ENCODE measurements around the gene KLK6. TPM values are rescaled to one million over a fixed set of nuclear protein-coding genes. Genes with fewer than 3 reads are reported as not detected.
"Not testable (repeated sequence)": the region's sequence is repeated elsewhere in the genome, so short reads cannot be mapped to it uniquely, and the experiment has no call there.

KLK6 gene
- total and polyA plus RNA-seq, 2 experiments from 2014 or later = not detected

DNA sequence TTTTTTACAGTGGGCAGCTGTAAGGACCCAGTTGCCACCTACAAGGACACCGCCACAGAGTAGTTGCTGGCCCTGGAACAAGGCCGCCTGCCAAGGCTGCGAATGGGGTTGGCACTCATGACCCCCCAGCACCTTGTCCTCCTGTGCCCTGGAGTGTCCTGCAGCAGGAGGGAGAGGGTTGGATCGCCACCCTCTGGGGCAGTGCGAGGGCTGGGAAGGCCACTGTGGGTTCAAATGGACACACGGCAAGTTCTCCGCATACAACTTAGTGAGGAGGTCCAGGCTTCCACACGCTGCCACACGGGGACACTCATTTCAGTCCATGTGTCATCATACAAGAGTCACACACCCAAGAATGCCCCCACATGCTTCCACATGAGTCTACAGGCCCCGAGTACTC, 31.0 kb upstream of the KLK6 start:
- in situ Hi-C loops (cut with MboI) = no loop called here
- TF ChIP-seq EZH2 (IDR thresholded peaks at IDR 0.05; ENCODE audit: insufficient read depth, poor library complexity, severe bottlenecking) = no peak
- TF ChIP-seq EZH2phosphoT487 (IDR thresholded peaks at IDR 0.05; ENCODE audit: insufficient read depth, low read depth) = no peak
- H3K9me2 ChIP-seq (ENCODE audit: insufficient read depth) = no peaks in the 10 kb centered on the region
- H3K79me2 ChIP-seq (ENCODE audit: insufficient read depth) = no peaks in the 10 kb centered on the region
- H3K4me1 ChIP-seq (ENCODE audit: insufficient read depth) = no peaks in the 10 kb centered on the region
- no peaks in the 10 kb centered on the region for H4K20me1 ChIP-seq (ENCODE audit: insufficient read depth)
- H3K4me3 ChIP-seq = no peak overlapping the region
- H3K9ac ChIP-seq = no peak overlapping the region
- H3K27ac ChIP-seq = no peak overlapping the region
- no peak for DNase-seq
- no peaks in the 10 kb centered on the region for H3K36me3 ChIP-seq (ENCODE audit: low read depth)
- H3K4me2 ChIP-seq (ENCODE audit: unreplicated experiment) = no peak overlapping the region
- 71 to 84% methylated on average over 8 to 10 of the region's 10 CpGs for WGBS, 2 experiments (ENCODE audit: low coverage in 1 of 2, low lambda C conversion rate in 2 of 2, missing lambda C conversion rate in 2 of 2)
- no peak overlapping the region for H2AFZ ChIP-seq
- no peaks in the 10 kb centered on the region for H3F3A ChIP-seq (ENCODE audit: insufficient read depth)
- no peaks in the 10 kb centered on the region for H3K9me3 ChIP-seq (ENCODE audit: low read depth)
- H3K27me3 ChIP-seq (replicated peaks; ENCODE audit: insufficient read depth) = no peaks in the 10 kb centered on the region

DNA sequence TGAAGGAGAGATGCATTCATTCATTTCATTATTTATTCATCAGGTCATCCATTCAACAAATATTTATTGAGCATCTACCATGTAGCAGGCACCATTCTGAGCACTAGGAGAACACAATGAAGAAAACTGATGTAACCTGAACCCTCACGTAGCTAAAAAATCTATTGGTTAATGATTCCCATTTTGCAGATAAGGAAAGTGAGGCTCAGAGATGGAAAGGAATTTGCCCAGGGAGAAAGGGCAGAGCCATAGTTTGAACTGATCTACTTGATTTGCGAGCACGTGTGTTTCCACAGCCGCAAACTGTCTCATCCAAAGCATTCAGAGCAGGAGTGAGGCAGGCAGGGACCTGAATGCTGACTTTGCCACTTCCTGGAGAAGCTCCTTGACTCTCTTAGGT, 29.3 kb upstream of the KLK6 start:
- Histone ChIP-seq H4K20me1 (ENCODE audit: insufficient read depth) (no peaks in the 10 kb centered on the region), H2AFZ (no peak overlapping the region), H3F3A (ENCODE audit: insufficient read depth) (no peaks in the 10 kb centered on the region), H3K36me3 (ENCODE audit: low read depth) (no peaks in the 10 kb centered on the region), H3K4me2 (ENCODE audit: unreplicated experiment) (no peak overlapping the region), H3K4me1 (ENCODE audit: insufficient read depth) (no peaks in the 10 kb centered on the region), H3K9me3 (ENCODE audit: low read depth) (no peaks in the 10 kb centered on the region), H3K27me3 (replicated peaks; ENCODE audit: insufficient read depth) (no peaks in the 10 kb centered on the region), H3K9ac (no peak overlapping the region), H3K27ac (no peak overlapping the region), H3K9me2 (ENCODE audit: insufficient read depth) (no peaks in the 10 kb centered on the region), H3K4me3 (no peak overlapping the region), H3K79me2 (ENCODE audit: insufficient read depth) (no peaks in the 10 kb centered on the region)
- in situ Hi-C loops (cut with MboI) = no loop called here
- 44 to 49% methylated on average over 4 of the region's 4 CpGs for WGBS, 2 experiments (ENCODE audit: low coverage in 1 of 2, low lambda C conversion rate in 2 of 2, missing lambda C conversion rate in 2 of 2)
- TF ChIP-seq EZH2phosphoT487 (IDR thresholded peaks at IDR 0.05; ENCODE audit: insufficient read depth, low read depth) = no peak
- no peak for TF ChIP-seq EZH2 (IDR thresholded peaks at IDR 0.05; ENCODE audit: insufficient read depth, poor library complexity, severe bottlenecking)
- DNase-seq = no peak

GRCh38 chr19:50998061-50998460, 28.7 kb upstream of the KLK6 start:
- Histone ChIP-seq H3K79me2 (ENCODE audit: insufficient read depth) (no peaks in the 10 kb centered on the region), H2AFZ (no peak overlapping the region), H3K27ac (no peak overlapping the region), H3K27me3 (replicated peaks; ENCODE audit: insufficient read depth) (no peaks in the 10 kb centered on the region), H3K4me3 (no peak overlapping the region), H3K4me1 (ENCODE audit: insufficient read depth) (no peaks in the 10 kb centered on the region), H3K9ac (no peak overlapping the region), H3F3A (ENCODE audit: insufficient read depth) (no peaks in the 10 kb centered on the region), H3K9me3 (ENCODE audit: low read depth) (no peaks in the 10 kb centered on the region), H3K9me2 (ENCODE audit: insufficient read depth) (no peaks in the 10 kb centered on the region), H3K4me2 (ENCODE audit: unreplicated experiment) (no peak overlapping the region), H4K20me1 (ENCODE audit: insufficient read depth) (no peaks in the 10 kb centered on the region), H3K36me3 (ENCODE audit: low read depth) (no peaks in the 10 kb centered on the region)
- no peak for DNase-seq
- WGBS, 2 experiments (ENCODE audit: low coverage in 1 of 2, low lambda C conversion rate in 2 of 2, missing lambda C conversion rate in 2 of 2) = 21 to 23% methylated on average over 5 of the region's 5 CpGs
- no peak for TF ChIP-seq EZH2 (IDR thresholded peaks at IDR 0.05; ENCODE audit: insufficient read depth, poor library complexity, severe bottlenecking)
- no peak for TF ChIP-seq EZH2phosphoT487 (IDR thresholded peaks at IDR 0.05; ENCODE audit: insufficient read depth, low read depth)
- in situ Hi-C loops (cut with MboI) = no loop called here

DNA sequence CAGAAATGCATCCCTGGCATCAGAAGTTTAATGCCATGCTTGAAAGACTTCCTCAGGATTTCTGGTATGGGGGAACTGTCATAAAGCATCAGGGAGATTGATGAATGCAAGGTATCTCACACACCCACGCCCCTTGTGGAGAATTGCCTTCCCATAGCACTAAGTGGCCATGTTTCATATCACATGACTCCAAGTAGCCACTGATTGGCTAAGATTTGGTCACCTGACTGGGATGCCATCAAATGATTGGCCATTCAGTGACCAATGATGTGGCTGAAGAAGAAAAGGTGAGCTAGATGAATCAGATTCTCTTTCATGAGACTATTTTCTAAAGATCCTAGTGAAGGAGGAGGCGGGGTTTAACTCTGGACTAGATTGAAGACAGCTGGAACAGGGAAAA, 24.7 kb upstream of the KLK6 start:
- Histone ChIP-seq H4K20me1 (ENCODE audit: insufficient read depth) (no peaks in the 10 kb centered on the region), H3K9me3 (ENCODE audit: low read depth) (no peaks in the 10 kb centered on the region), H3K4me3 (no peak overlapping the region), H3K4me2 (ENCODE audit: unreplicated experiment) (no peak overlapping the region), H3K27ac (no peak overlapping the region), H3K36me3 (ENCODE audit: low read depth) (no peaks in the 10 kb centered on the region), H3K9me2 (ENCODE audit: insufficient read depth) (no peaks in the 10 kb centered on the region), H2AFZ (no peak overlapping the region), H3K9ac (no peak overlapping the region), H3K27me3 (replicated peaks; ENCODE audit: insufficient read depth) (no peaks in the 10 kb centered on the region), H3F3A (ENCODE audit: insufficient read depth) (no peaks in the 10 kb centered on the region), H3K79me2 (ENCODE audit: insufficient read depth) (no peaks in the 10 kb centered on the region), H3K4me1 (ENCODE audit: insufficient read depth) (no peaks in the 10 kb centered on the region)
- WGBS, 2 experiments (ENCODE audit: low coverage in 1 of 2, low lambda C conversion rate in 2 of 2, missing lambda C conversion rate in 2 of 2) = 9 to 17% methylated on average over 2 of the region's 2 CpGs
- in situ Hi-C loops (cut with MboI) = no loop called here
- no peak for DNase-seq
- TF ChIP-seq EZH2phosphoT487 (IDR thresholded peaks at IDR 0.05; ENCODE audit: insufficient read depth, low read depth) (no peak), EZH2 (IDR thresholded peaks at IDR 0.05; ENCODE audit: insufficient read depth, poor library complexity, severe bottlenecking) (no peak)

DNA sequence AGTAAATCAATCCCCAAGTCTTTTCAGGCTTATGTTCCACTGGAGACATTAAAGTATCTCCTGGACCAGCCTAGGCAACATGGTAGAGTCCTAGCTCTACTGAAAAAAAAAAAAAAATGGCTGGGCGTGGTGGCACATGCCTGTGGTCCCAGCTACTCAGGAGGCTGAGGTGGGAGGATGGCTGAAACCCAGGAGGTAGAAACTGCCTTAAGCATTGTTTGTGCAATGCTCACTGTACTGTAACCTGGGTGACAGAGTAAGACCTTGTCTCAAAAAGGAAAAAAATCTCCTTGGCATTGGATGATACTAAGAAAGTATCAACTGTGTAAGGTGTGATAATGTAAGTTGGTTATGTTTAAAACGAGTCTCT, 23.3 kb upstream of the KLK6 start:
- no peaks in the 10 kb centered on the region for H3K9me3 ChIP-seq (ENCODE audit: low read depth)
- no peaks in the 10 kb centered on the region for H3K36me3 ChIP-seq (ENCODE audit: low read depth)
- no peak overlapping the region for H3K4me3 ChIP-seq
- WGBS, 2 experiments (ENCODE audit: low coverage in 1 of 2, low lambda C conversion rate in 2 of 2, missing lambda C conversion rate in 2 of 2) = 7 to 9% methylated on average over 2 of the region's 2 CpGs
- H3K4me1 ChIP-seq (ENCODE audit: insufficient read depth) = no peaks in the 10 kb centered on the region
- in situ Hi-C loops (cut with MboI) = no loop called here
- H3K79me2 ChIP-seq (ENCODE audit: insufficient read depth) = no peaks in the 10 kb centered on the region
- H3K27ac ChIP-seq = no peak overlapping the region
- H2AFZ ChIP-seq = no peak overlapping the region
- H4K20me1 ChIP-seq (ENCODE audit: insufficient read depth) = no peaks in the 10 kb centered on the region
- no peaks in the 10 kb centered on the region for H3K27me3 ChIP-seq (replicated peaks; ENCODE audit: insufficient read depth)
- H3F3A ChIP-seq (ENCODE audit: insufficient read depth) = no peaks in the 10 kb centered on the region
- TF ChIP-seq EZH2phosphoT487 (IDR thresholded peaks at IDR 0.05; ENCODE audit: insufficient read depth, low read depth) (no peak), EZH2 (IDR thresholded peaks at IDR 0.05; ENCODE audit: insufficient read depth, poor library complexity, severe bottlenecking) (no peak)
- no peak overlapping the region for H3K9ac ChIP-seq
- no peak overlapping the region for H3K4me2 ChIP-seq (ENCODE audit: unreplicated experiment)
- no peak for DNase-seq
- H3K9me2 ChIP-seq (ENCODE audit: insufficient read depth) = no peaks in the 10 kb centered on the region

DNA sequence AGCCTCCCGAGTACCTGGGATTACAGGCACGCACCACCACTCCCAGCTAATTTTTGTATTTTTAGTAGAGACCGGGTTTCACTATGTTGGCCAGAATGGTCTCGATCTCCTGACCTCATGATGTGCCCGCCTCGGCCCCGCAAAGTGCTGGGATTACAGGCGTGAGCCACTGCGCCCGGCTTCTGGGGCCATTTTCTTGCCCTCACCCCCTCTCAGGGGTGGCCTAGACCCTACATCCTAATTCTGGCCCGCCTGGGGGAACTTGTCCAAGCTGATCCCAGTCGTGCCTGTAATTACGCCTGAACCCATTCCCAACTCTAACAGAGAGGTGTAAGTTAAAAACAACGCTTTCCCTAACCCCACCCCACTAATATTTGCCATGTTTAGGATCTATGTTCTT, 15.0 kb upstream of the KLK6 start:
- H3K4me2 ChIP-seq (ENCODE audit: unreplicated experiment); H3K4me3 ChIP-seq; H2AFZ ChIP-seq; H3K79me2 ChIP-seq (ENCODE audit: insufficient read depth); H3K9ac ChIP-seq; H4K20me1 ChIP-seq (ENCODE audit: insufficient read depth); H3K9me2 ChIP-seq (ENCODE audit: insufficient read depth); H3K4me1 ChIP-seq (ENCODE audit: insufficient read depth); DNase-seq; H3F3A ChIP-seq (ENCODE audit: insufficient read depth); H3K9me3 ChIP-seq (ENCODE audit: low read depth); H3K27ac ChIP-seq; H3K27me3 ChIP-seq (replicated peaks; ENCODE audit: insufficient read depth); H3K36me3 ChIP-seq (ENCODE audit: low read depth); in situ Hi-C loops (cut with MboI): not testable (repeated sequence)
- 67 to 69% methylated on average over 14 of the region's 14 CpGs for WGBS, 2 experiments (ENCODE audit: low coverage in 1 of 2, low lambda C conversion rate in 2 of 2, missing lambda C conversion rate in 2 of 2)
